GM21619 (cell line): Measurements from ENCODE around the gene CLOCK.
A peak's percentile ranks its signal among the peaks of the same experiment; 100 is the strongest.

Experiments
- ATAC-seq: cut with Tn5 transposase; IDR thresholded peaks from one replicate; pipeline ENCODE4 v1.9.1; 2021; ENCODE audit not compliant: unreplicated experiment

Gene CLOCK

GRCh38 chr4:55483315-55483714 is 63.4 kb downstream of the CLOCK start:
- ATAC-seq = no peak

GRCh38 chr4:55475394-55476243 is 71.1 kb downstream of the CLOCK start:
- ATAC-seq = no peak

- ATAC-seq = no peak
Measured at GRCh38 chr4:55469979-55470378, 76.7 kb downstream of the CLOCK start.

GRCh38 chr4:55468724-55469123 is 78.0 kb downstream of the CLOCK start:
- ATAC-seq = no peak

GRCh38 chr4:55466001-55466400 is 80.7 kb downstream of the CLOCK start:
- ATAC-seq = no peak

- no peak for ATAC-seq
Measured at GRCh38 chr4:55458611-55459010, 88.1 kb downstream of the CLOCK start.

GRCh38 chr4:55458164-55458563 is 88.5 kb downstream of the CLOCK start:
- ATAC-seq = no peak

GRCh38 chr4:55450566-55450965 is 96.1 kb downstream of the CLOCK start:
- ATAC-seq = no peak

GRCh38 chr4:55447831-55448230 is 98.9 kb downstream of the CLOCK start:
- no peak for ATAC-seq

GRCh38 chr4:55447108-55447708 is 99.5 kb downstream of the CLOCK start:
- ATAC-seq = no peak

- no peak for ATAC-seq
Measured at GRCh38 chr4:55446578-55446922, 100.2 kb downstream of the CLOCK start.

- ATAC-seq = no peak
Measured at GRCh38 chr4:55445921-55446577, 100.7 kb downstream of the CLOCK start.

GRCh38 chr4:55444827-55445226 is 101.9 kb downstream of the CLOCK start:
- ATAC-seq = no peak

- no peak for ATAC-seq
Measured at GRCh38 chr4:55442541-55442940, 104.2 kb downstream of the CLOCK start.

- ATAC-seq = no peak
Measured at GRCh38 chr4:55440786-55441185, 105.9 kb downstream of the CLOCK start.

GRCh38 chr4:55439023-55439422 is 107.7 kb downstream of the CLOCK start:
- ATAC-seq = no peak

- no peak for ATAC-seq
Measured at GRCh38 chr4:55438314-55438713, 108.4 kb downstream of the CLOCK start.

GRCh38 chr4:55437823-55438222 is 108.9 kb downstream of the CLOCK start:
- no peak for ATAC-seq

- ATAC-seq = no peak
Measured at GRCh38 chr4:55437356-55437796, 109.3 kb downstream of the CLOCK start.

GRCh38 chr4:55435141-55435841 is 111.4 kb downstream of the CLOCK start:
- ATAC-seq = peak; percentile 77

- ATAC-seq = no peak
Measured at GRCh38 chr4:55431710-55432336, 114.9 kb downstream of the CLOCK start.
